ENCODE data around the gene NOL4L. TPM values are rescaled to one million over a fixed set of nuclear protein-coding genes. Genes with fewer than 3 reads are reported as not detected.

The NOL4L gene
- total RNA-seq, 4 donors from 2014 or later: 2.6 to 12.8 (median 6.4) TPM

- 85% methylated on average over 9 of the region's 15 CpGs for WGBS
- DNase-seq (ENCODE audit: low spot score in 2 of 2): no peak
- no peak for TF ChIP-seq POLR2A (IDR thresholded peaks at IDR 0.05)
- no peak for TF ChIP-seq EP300 (IDR thresholded peaks at IDR 0.05)
- no peak for TF ChIP-seq POLR2AphosphoS5 (IDR thresholded peaks at IDR 0.05)
- TF ChIP-seq CTCF (IDR thresholded peaks at IDR 0.05): no peak
- Histone ChIP-seq H3K27ac (no peak overlapping the region), H3K4me1 (peaks cover 21% of the 10 kb centered on the region), H3K36me3 (no peaks in the 10 kb centered on the region), H3K9me3 (no peaks in the 10 kb centered on the region), H3K4me3 (no peak overlapping the region), H3K27me3 (no peaks in the 10 kb centered on the region)
These were observed 122.1 kb downstream of the NOL4L start for GRCh38 chr20:32462900-32463641.

- WGBS: 92% methylated on average over 7 of the region's 17 CpGs
- H3K4me3 ChIP-seq: no peak overlapping the region
- H3K36me3 ChIP-seq: no peaks in the 10 kb centered on the region
- H3K27ac ChIP-seq: no peak overlapping the region
- H3K9me3 ChIP-seq: no peaks in the 10 kb centered on the region
- DNase-seq (ENCODE audit: low spot score in 2 of 2): no peak
- H3K27me3 ChIP-seq: no peaks in the 10 kb centered on the region
- TF ChIP-seq CTCF (IDR thresholded peaks at IDR 0.05): no peak
- TF ChIP-seq EP300 (IDR thresholded peaks at IDR 0.05): no peak
- no peak for TF ChIP-seq POLR2AphosphoS5 (IDR thresholded peaks at IDR 0.05)
- TF ChIP-seq POLR2A (IDR thresholded peaks at IDR 0.05): no peak
- H3K4me1 ChIP-seq: peaks cover 25% of the 10 kb centered on the region
These were observed 123.1 kb downstream of the NOL4L start for GRCh38 chr20:32461836-32462600.

GRCh38 chr20:32460683-32461320, 124.3 kb downstream of the NOL4L start:
- TF ChIP-seq CTCF (IDR thresholded peaks at IDR 0.05): no peak
- TF ChIP-seq EP300 (IDR thresholded peaks at IDR 0.05): no peak
- Histone ChIP-seq H3K27me3 (no peaks in the 10 kb centered on the region), H3K4me1 (peaks cover 23% of the 10 kb centered on the region), H3K27ac (no peak overlapping the region), H3K4me3 (no peak overlapping the region), H3K9me3 (no peaks in the 10 kb centered on the region), H3K36me3 (no peaks in the 10 kb centered on the region)
- DNase-seq (ENCODE audit: low spot score in 2 of 2): no peak
- 89% methylated on average over 12 of the region's 24 CpGs for WGBS

GRCh38 chr20:32460231-32460630, 124.9 kb downstream of the NOL4L start:
- TF ChIP-seq POLR2A (IDR thresholded peaks at IDR 0.05) (no peak), EP300 (IDR thresholded peaks at IDR 0.05) (no peak), CTCF (IDR thresholded peaks at IDR 0.05) (no peak), POLR2AphosphoS5 (IDR thresholded peaks at IDR 0.05) (no peak)
- Histone ChIP-seq H3K4me1 (peaks cover 23% of the 10 kb centered on the region), H3K4me3 (no peak overlapping the region), H3K36me3 (no peaks in the 10 kb centered on the region), H3K27me3 (no peaks in the 10 kb centered on the region), H3K9me3 (no peaks in the 10 kb centered on the region), H3K27ac (no peak overlapping the region)
- DNase-seq (ENCODE audit: low spot score in 2 of 2): no peak
- WGBS: 88% methylated on average over 14 of the region's 15 CpGs

GRCh38 chr20:32458837-32459220, 126.3 kb downstream of the NOL4L start:
- TF ChIP-seq EP300 (IDR thresholded peaks at IDR 0.05): no peak
- no peak for TF ChIP-seq CTCF (IDR thresholded peaks at IDR 0.05)
- TF ChIP-seq POLR2A (IDR thresholded peaks at IDR 0.05): no peak
- TF ChIP-seq POLR2AphosphoS5 (IDR thresholded peaks at IDR 0.05): no peak
- Histone ChIP-seq H3K4me1 (peaks cover 16% of the 10 kb centered on the region), H3K4me3 (no peak overlapping the region), H3K36me3 (peaks cover 2% of the 10 kb centered on the region), H3K27me3 (no peaks in the 10 kb centered on the region), H3K9me3 (no peaks in the 10 kb centered on the region), H3K27ac (no peak overlapping the region)
- no peak for DNase-seq (ENCODE audit: low spot score in 2 of 2)
- WGBS: 66% methylated on average over 7 of the region's 12 CpGs

Data from suprapubic skin (tissue), 4 donors.